Measurements from ENCODE around the gene MAGI1. TPM values are rescaled to one million over a fixed set of nuclear protein-coding genes. Genes with fewer than 3 reads are reported as not detected.
A peak's percentile ranks its signal among the peaks of the same experiment; 100 is the strongest.

The MAGI1 gene
- total RNA-seq, 1 donor from 2014 or later: 47.1 TPM

- Histone ChIP-seq H3K9me3 (no peaks in the 10 kb centered on the region), H3K27me3 (no peaks in the 10 kb centered on the region), H3K36me3 (no peaks in the 10 kb centered on the region), H3K4me3 (no peak overlapping the region), H3K4me1 (peaks cover 28% of the 10 kb centered on the region), H3K27ac (no peak overlapping the region)
- DNase-seq (ENCODE audit: extremely low spot score in 2 of 2): no peak
- TF ChIP-seq CTCF (IDR thresholded peaks at IDR 0.05): no peak
- intact Hi-C loops (cut with DNase I): no loop called here
These were observed 549.5 kb downstream of the MAGI1 start for GRCh38 chr3:65489253-65489652.

- no peaks in the 10 kb centered on the region for H3K9me3 ChIP-seq
- TF ChIP-seq CTCF (IDR thresholded peaks at IDR 0.05): no peak
- no peak for TF ChIP-seq POLR2A (IDR thresholded peaks at IDR 0.05)
- TF ChIP-seq POLR2AphosphoS5 (IDR thresholded peaks at IDR 0.05; ENCODE audit: insufficient read depth in 1 of 2, low read depth in 1 of 2): no peak
- H3K36me3 ChIP-seq: no peaks in the 10 kb centered on the region
- intact Hi-C loops (cut with DNase I): no loop called here
- no peak overlapping the region for H3K27ac ChIP-seq
- H3K4me1 ChIP-seq: peaks cover 48% of the 10 kb centered on the region
- DNase-seq (ENCODE audit: extremely low spot score in 2 of 2): no peak
- H3K4me3 ChIP-seq: no peak overlapping the region
- H3K27me3 ChIP-seq: no peaks in the 10 kb centered on the region
These were observed 552.8 kb downstream of the MAGI1 start for GRCh38 chr3:65485826-65486469.

- Histone ChIP-seq H3K4me1 (peaks cover 48% of the 10 kb centered on the region), H3K27ac (no peak overlapping the region), H3K27me3 (no peaks in the 10 kb centered on the region), H3K9me3 (no peaks in the 10 kb centered on the region), H3K4me3 (no peak overlapping the region), H3K36me3 (no peaks in the 10 kb centered on the region)
- intact Hi-C loops (cut with DNase I): no loop called here
- no peak for DNase-seq (ENCODE audit: extremely low spot score in 2 of 2)
- no peak for TF ChIP-seq POLR2A (IDR thresholded peaks at IDR 0.05)
- peak in 1 of 2 donors; percentile 63 for TF ChIP-seq POLR2AphosphoS5 (IDR thresholded peaks at IDR 0.05; ENCODE audit: insufficient read depth in 1 of 2, low read depth in 1 of 2)
These were observed 553.8 kb downstream of the MAGI1 start for GRCh38 chr3:65484964-65485363.

GRCh38 chr3:65483480-65483879, 555.2 kb downstream of the MAGI1 start:
- Histone ChIP-seq H3K27ac (no peak overlapping the region), H3K4me3 (no peak overlapping the region), H3K36me3 (no peaks in the 10 kb centered on the region), H3K4me1 (peaks cover 48% of the 10 kb centered on the region), H3K27me3 (no peaks in the 10 kb centered on the region), H3K9me3 (no peaks in the 10 kb centered on the region)
- no peak for DNase-seq (ENCODE audit: extremely low spot score in 2 of 2)
- intact Hi-C loops (cut with DNase I): no loop called here
- TF ChIP-seq CTCF (IDR thresholded peaks at IDR 0.05): no peak
- no peak for TF ChIP-seq POLR2A (IDR thresholded peaks at IDR 0.05)
- peak in 1 of 2 donors; percentile 85 for TF ChIP-seq POLR2AphosphoS5 (IDR thresholded peaks at IDR 0.05; ENCODE audit: insufficient read depth in 1 of 2, low read depth in 1 of 2)

- intact Hi-C loops (cut with DNase I): no loop called here
These were observed 555.7 kb downstream of the MAGI1 start for GRCh38 chr3:65483011-65483410.

More at GRCh38 chr3:65483011-65483410, 555.7 kb downstream of the MAGI1 start:
- peaks cover 48% of the 10 kb centered on the region for H3K4me1 ChIP-seq
- no peaks in the 10 kb centered on the region for H3K36me3 ChIP-seq
- H3K27ac ChIP-seq: no peak overlapping the region
- DNase-seq (ENCODE audit: extremely low spot score in 2 of 2): no peak
- TF ChIP-seq POLR2AphosphoS5 (IDR thresholded peaks at IDR 0.05; ENCODE audit: insufficient read depth in 1 of 2, low read depth in 1 of 2): no peak
- no peak for TF ChIP-seq CTCF (IDR thresholded peaks at IDR 0.05)
- TF ChIP-seq POLR2A (IDR thresholded peaks at IDR 0.05): no peak
- no peak overlapping the region for H3K4me3 ChIP-seq
- no peaks in the 10 kb centered on the region for H3K9me3 ChIP-seq
- no peaks in the 10 kb centered on the region for H3K27me3 ChIP-seq

All from vagina (tissue), 2 donors.